H1 (cell line): ENCODE results near the gene MACROD2. TPM values are rescaled to one million over a fixed set of nuclear protein-coding genes. Genes with fewer than 3 reads are reported as not detected.

Experiments used
- ATF2 ChIP-seq: IDR thresholded peaks from 2 replicates; pipeline ENCODE4 v1.6.1; 2012; ENCODE audit warnings: low read length, inconsistent platforms
- CHD7 ChIP-seq: fragments of 300-600 bp; sonication (generic); IDR thresholded peaks from 2 replicates; pipeline ENCODE4 v1.7.1; 2012; ENCODE audit warnings: low read length, moderate library complexity, mild to moderate bottlenecking, inconsistent platforms; ENCODE audit not compliant: insufficient replicate concordance
- GTF2F1 ChIP-seq: IDR thresholded peaks from 2 replicates; pipeline ENCODE4 v1.6.1; 2012; ENCODE audit warnings: low read depth, low read length, improper control_type of control experiment, borderline replicate concordance
- SIN3A ChIP-seq, 2 experiments: IDR thresholded peaks in 1 of 2; conservative IDR thresholded peaks in 1 of 2; 2 replicates each; pipeline ENCODE4 v1.6.1; 2011 to 2012; ENCODE audit warnings: low read length in 2 of 2, improper control_type of control experiment in 1 of 2, low read depth in 1 of 2, mild to moderate bottlenecking in 1 of 2
- polyA plus RNA-seq, 7 experiments: library from polyadenylated mRNA; depleted of rRNA in 3 of 7; stranded (reverse) in 5 of 7; unstranded in 2 of 7; fragments of >200 nt in 5 of 7; fragments of 200-250 nt in 2 of 7; gene quantifications; 1 replicate in 5 of 7; 2 replicates in 1 of 7; 4 replicates in 1 of 7; pipeline versions ENCODE4 v1.2.1 to v1.2.3, GENCODE V29; 2011 to 2013; ENCODE audit warnings: missing spikeins in 2 of 7, mixed read lengths in 2 of 7
- total RNA-seq: library from RNA; stranded (reverse); fragmentation: NEBNext Ultra II Directional; extraction: Animal tissue kit (Norgen Biotek cat#: 25700); gene quantifications from 2 replicates; pipeline ENCODE4 v1.2.1, GENCODE V29; 2021

Gene MACROD2
- total and polyA plus RNA-seq, 2 of the 8 experiments (the other 6 are each of a cell fraction or from before 2014, with no cell fraction given) = 0.70 to 3.9 TPM

- TF ChIP-seq SIN3A (conservative IDR thresholded peaks at IDR 0.05 in 1 of 2, IDR thresholded peaks at IDR 0.05 in 1 of 2; ENCODE audit: low read depth in 1 of 2, low read length in 2 of 2) (no peak), ATF2 (no peak), CHD7 (no peak), GTF2F1 (no peak)
Measured at GRCh38 chr20:14114065-14114704, 118.9 kb downstream of the MACROD2 start (continued).
